ENCODE results near the gene SNAI1.

SNAI1 gene

DNA sequence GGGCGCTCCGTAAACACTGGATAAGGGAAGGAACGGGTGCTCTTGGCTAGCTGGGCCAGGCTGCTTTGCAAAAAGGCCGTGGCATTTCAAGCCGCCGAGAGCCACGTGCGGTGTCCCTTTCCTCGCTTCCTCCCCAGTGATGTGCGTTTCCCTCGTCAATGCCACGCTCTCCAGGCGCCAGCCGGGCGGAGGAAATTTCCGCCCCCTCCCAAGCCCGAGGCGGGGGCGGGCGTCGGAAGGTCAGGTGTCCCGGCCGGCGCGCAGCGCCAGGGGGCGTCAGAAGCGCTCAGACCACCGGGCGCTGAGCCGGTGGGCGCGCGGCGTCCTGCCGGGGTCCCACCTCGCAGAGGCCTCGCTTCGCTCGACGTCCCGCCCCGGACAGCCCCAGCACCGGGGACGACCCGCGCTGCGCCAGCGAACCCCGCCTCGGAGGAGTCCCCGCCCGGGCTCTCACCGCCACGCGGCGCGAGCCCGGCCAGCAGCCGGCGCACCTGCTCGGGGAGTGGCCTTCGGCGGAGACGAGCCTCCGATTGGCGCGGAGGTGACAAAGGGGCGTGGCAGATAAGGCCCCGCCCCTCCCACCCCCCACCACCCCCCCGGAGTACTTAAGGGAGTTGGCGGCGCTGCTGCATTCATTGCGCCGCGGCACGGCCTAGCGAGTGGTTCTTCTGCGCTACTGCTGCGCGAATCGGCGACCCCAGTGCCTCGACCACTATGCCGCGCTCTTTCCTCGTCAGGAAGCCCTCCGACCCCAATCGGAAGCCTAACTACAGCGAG lies at the start of gene SNAI1:
TSS of gene SNAI1 (plus strand) at position 635 of the 777 bp plus-strand sequence. CDS start at position 715, 80 bp downstream.
- Histone ChIP-seq H3K36me3 (ENCODE audit: control insufficient read depth, insufficient read depth, low read length) (no peaks in the 10 kb centered on the region), H3K27ac (ENCODE audit: low read depth, low read length) (peak within 1 kb of the TSS; percentile 77), H3K9ac (ENCODE audit: low read length) (peak within 1 kb of the TSS; percentile 79), H3K27me3 (ENCODE audit: control insufficient read depth, insufficient read depth, low read length) (no peaks in the 10 kb centered on the region), H3K4me3 (ENCODE audit: low read length) (peak within 1 kb of the TSS; percentile 78), H3K4me1 (ENCODE audit: control insufficient read depth, insufficient read depth, low read length) (peaks cover 10% of the 10 kb centered on the region)

DNA sequence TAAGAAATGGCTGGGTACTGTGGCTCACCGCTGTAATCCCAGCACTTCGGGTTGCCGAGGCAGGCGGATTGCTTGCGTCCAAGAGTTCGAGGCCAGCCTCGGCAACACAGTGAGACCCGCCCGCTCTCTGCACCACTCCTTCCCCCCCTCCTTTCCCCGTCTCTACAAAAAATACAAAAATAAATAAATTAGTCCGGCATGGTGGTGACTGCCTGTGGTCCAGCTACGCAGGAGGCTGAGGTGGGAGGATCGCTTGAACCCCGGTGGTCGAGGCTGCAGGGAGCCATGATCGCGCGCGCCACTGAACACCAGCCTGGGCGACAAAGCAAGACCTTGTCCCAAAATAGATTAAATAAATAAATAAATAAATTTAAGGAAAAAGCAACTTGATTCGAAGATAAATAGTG lies 47.0 kb upstream of the SNAI1 start:
- peaks cover 20% of the 10 kb centered on the region for H3K4me1 ChIP-seq (ENCODE audit: control insufficient read depth, insufficient read depth, low read length)
- H3K36me3 ChIP-seq (ENCODE audit: control insufficient read depth, insufficient read depth, low read length), result peaks cover 7% of the 10 kb centered on the region
- peak overlapping the region; percentile 92 for H3K27ac ChIP-seq (ENCODE audit: low read depth, low read length)
- H3K27me3 ChIP-seq (ENCODE audit: control insufficient read depth, insufficient read depth, low read length), result no peaks in the 10 kb centered on the region
- no peak overlapping the region for H3K9ac ChIP-seq (ENCODE audit: low read length)
- peak overlapping the region; percentile 75 for H3K4me3 ChIP-seq (ENCODE audit: low read length)

DNA sequence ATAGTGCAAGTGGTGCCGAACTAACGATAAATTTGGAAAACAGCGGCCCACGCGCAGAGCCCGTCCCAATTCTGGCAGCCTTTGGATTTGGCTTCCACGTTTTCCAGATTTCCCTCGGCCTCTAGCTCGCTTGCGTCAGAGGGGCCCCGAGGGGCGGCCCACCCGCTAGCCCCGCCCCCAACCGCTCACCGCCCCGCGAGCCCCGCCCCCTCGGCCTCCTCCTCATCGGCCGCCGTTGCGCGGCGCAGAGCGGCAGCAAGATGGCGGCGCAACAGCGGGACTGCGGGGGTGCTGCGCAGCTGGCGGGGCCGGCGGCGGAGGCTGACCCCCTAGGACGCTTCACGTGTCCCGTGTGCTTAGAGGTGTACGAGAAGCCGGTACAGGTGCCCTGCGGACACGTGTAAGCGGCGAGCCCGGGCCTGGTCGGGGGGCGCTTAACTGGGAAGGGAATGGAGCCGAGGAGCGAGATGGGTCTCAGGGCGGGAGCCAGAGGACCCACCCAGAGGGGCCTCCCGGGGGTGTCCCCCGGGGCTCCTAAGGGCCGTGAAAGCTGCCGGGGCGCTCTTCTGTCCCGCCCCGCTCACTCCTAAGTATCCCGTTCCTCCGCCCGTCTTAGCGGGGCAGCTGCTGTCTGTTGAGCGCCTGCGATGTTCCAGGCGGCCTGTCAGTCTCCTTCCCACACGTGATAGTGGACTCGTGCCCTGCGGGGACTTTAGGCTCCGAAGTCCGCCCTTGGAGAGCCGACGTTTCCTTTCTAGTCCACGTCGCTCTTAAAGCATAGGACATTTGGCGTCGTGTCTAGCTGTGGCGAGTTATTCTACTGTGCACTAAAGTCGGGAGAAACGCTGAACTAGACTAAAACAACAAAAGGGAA lies 46.4 kb upstream of the SNAI1 start, which contains the start of gene RNF114:
TSS of gene RNF114 (plus strand) at position 245 of the 874 bp plus-strand sequence. CDS start at position 261, 16 bp downstream.
- Histone ChIP-seq H3K9ac (ENCODE audit: low read length) (peak within 1 kb of the TSS; percentile 99), H3K27me3 (ENCODE audit: control insufficient read depth, insufficient read depth, low read length) (no peaks in the 10 kb centered on the region), H3K27ac (ENCODE audit: low read depth, low read length) (peak within 1 kb of the TSS; percentile 92), H3K4me3 (ENCODE audit: low read length) (peak within 1 kb of the TSS; percentile 75), H3K4me1 (ENCODE audit: control insufficient read depth, insufficient read depth, low read length) (peaks cover 20% of the 10 kb centered on the region), H3K36me3 (ENCODE audit: control insufficient read depth, insufficient read depth, low read length) (peaks cover 7% of the 10 kb centered on the region)

DNA sequence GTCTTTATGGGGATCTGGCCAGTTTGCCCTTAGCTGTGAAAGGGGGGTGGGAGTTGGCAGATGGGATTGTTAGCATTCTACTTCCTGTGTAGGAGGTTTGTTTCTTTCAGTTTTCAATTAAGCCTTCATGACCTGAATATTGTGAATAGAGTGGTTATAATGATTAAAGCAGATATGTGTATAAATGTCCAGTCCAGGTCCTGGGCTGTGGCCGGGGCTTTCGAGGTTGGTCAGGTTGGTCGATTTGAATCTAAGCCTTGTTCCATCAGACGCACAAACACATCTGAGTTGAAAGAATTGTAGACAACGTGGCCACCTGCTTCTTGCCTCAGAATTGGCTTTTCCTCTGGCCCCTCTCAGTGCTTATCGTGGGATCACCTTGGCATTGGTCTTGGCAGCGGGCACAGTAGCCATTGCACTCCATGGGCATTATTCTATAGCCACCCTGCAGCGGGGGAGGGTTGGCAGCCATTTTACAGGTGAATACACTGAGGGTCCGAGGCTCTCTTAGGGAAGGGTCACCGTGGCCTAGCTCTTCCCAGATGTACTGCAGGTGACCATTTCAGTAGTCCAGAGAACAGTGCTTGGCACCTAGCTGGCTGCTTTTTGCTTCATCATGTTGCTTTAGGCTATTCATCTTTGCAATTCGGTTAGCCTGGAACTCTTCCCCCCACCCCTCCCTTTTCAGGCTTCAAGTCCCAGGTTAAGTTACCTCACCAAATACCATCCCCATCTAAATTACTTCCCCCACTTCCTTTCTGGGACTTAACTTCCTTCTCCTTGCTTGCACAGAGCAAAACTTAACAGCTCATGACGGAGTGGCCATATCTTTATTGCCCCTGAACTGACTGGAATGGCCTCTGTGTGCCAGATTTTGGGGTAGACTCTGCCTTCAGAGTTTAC lies 45.5 kb upstream of the SNAI1 start:
- peaks cover 20% of the 10 kb centered on the region for H3K4me1 ChIP-seq (ENCODE audit: control insufficient read depth, insufficient read depth, low read length)

DNA sequence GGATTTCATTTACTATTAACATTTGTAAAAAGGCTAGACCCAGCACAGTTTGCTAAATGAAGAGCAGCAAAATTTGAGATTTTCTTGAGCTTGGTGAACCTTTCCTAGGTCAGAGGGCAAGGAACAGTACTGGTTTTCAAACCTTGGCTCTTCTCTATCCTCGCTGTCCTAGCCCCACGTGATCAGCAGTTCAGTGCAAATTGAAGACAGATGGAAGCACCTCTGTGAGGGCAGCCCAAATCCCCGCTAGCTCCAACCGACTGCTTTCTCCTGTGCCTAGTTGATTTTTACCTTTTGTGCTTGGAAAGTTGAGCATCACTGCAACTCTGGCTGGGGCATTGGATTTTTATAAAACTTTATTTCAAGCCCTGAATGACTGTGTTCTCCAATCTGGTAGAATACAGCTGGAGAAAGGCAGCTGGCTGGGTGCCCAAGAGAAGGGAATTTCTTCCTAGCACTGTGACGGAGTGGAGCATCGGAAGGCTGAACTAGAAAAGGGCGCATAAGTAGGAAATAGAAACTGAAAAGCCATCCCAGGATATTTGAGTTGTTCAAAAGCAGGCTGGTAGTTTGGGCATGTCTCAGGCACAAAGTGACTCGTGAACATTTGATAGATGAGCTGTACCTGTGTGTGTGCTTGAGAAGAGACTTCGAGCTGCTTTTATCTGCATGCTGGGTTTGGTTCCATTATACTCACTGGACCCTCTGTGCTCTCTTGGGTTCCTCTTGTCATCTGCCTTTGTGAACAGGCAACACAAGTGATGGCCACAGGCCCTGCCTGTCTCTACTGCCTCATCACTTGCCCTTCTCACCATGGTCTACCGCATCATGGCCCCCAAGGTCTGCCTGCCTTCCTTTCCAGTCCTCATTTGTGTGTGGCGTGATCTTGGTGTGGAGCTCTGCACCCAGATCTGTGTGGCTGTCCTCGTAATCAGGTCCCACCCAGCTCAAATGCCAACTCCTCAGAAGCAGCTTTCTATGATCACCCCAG lies 44.3 kb upstream of the SNAI1 start:
- Histone ChIP-seq H3K27ac (ENCODE audit: low read depth, low read length) (peak overlapping the region; percentile 10), H3K36me3 (ENCODE audit: control insufficient read depth, insufficient read depth, low read length) (peaks cover 13% of the 10 kb centered on the region), H3K9ac (ENCODE audit: low read length) (no peak overlapping the region), H3K4me1 (ENCODE audit: control insufficient read depth, insufficient read depth, low read length) (peaks cover 20% of the 10 kb centered on the region), H3K27me3 (ENCODE audit: control insufficient read depth, insufficient read depth, low read length) (no peaks in the 10 kb centered on the region), H3K4me3 (ENCODE audit: low read length) (peak overlapping the region; percentile 5)

More for the DNA sequence above, 45.5 kb upstream of the SNAI1 start:
- Histone ChIP-seq H3K9ac (ENCODE audit: low read length) (peak overlapping the region; percentile 99), H3K27me3 (ENCODE audit: control insufficient read depth, insufficient read depth, low read length) (no peaks in the 10 kb centered on the region), H3K27ac (ENCODE audit: low read depth, low read length) (peak overlapping the region; percentile 92), H3K4me3 (ENCODE audit: low read length) (peak overlapping the region; percentile 72), H3K36me3 (ENCODE audit: control insufficient read depth, insufficient read depth, low read length) (peaks cover 7% of the 10 kb centered on the region)

DNA sequence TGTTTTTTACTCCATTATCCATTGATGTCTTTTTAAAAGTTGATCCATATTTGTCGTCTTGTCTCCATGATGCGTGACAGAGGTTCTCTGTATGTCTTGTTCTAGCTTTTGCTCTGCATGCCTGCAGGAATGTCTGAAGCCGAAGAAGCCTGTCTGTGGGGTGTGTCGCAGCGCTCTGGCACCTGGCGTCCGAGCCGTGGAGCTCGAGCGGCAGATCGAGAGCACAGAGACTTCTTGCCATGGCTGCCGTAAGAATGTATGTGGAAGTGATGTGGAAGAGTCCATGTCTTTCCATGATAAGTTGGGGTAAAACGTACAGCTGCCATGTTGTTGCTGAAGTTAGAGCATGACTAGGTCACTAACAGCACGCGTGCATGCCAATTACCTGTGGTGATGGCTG lies 41.3 kb upstream of the SNAI1 start:
- no peak overlapping the region for H3K27ac ChIP-seq (ENCODE audit: low read depth, low read length)
- H3K4me1 ChIP-seq (ENCODE audit: control insufficient read depth, insufficient read depth, low read length), result peaks cover 20% of the 10 kb centered on the region
- H3K9ac ChIP-seq (ENCODE audit: low read length), result no peak overlapping the region
- no peaks in the 10 kb centered on the region for H3K27me3 ChIP-seq (ENCODE audit: control insufficient read depth, insufficient read depth, low read length)
- peaks cover 20% of the 10 kb centered on the region for H3K36me3 ChIP-seq (ENCODE audit: control insufficient read depth, insufficient read depth, low read length)
- H3K4me3 ChIP-seq (ENCODE audit: low read length), result no peak overlapping the region

DNA sequence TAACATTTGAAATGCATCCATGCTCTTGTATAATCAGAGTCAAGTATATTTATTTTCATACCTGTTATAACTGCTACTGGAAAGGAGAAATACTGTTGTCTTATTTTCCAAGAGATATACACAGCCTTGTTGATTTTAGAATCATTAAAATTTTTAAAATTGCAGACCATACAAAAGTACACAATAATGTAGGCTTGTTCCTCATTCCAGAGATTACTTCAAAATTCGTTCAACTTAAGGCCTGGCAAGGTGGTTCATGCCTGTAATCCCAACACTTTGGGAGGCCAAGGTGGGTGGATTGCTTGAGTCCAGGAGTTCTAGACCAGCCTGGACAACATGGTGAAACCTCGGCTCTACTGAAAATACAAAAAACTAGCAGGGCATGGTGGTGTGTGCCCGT lies 40.5 kb upstream of the SNAI1 start:
- Histone ChIP-seq H3K27me3 (ENCODE audit: control insufficient read depth, insufficient read depth, low read length) (no peaks in the 10 kb centered on the region), H3K36me3 (ENCODE audit: control insufficient read depth, insufficient read depth, low read length) (peaks cover 23% of the 10 kb centered on the region), H3K4me1 (ENCODE audit: control insufficient read depth, insufficient read depth, low read length) (peaks cover 17% of the 10 kb centered on the region), H3K4me3 (ENCODE audit: low read length) (no peak overlapping the region), H3K27ac (ENCODE audit: low read depth, low read length) (no peak overlapping the region), H3K9ac (ENCODE audit: low read length) (no peak overlapping the region)

DNA sequence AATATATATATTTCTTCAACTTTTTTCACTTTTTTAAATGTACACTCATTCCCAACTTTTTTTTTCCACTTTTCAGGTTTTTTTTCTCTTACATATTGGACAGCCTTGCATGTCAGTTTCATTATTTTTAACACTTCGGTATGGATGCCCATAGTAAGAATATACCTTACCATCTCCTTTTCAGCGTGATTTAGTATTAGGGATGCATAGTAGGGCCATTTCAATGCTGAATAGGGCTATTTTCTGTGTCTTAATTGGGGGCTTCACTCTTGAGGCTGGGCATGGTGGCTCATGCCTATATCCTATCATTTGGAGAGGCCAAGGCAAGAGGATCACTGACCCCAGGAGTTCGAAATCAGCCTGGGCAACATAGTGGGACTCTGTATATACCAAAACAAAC lies 39.8 kb upstream of the SNAI1 start:
- Histone ChIP-seq H3K4me1 (ENCODE audit: control insufficient read depth, insufficient read depth, low read length) (peaks cover 10% of the 10 kb centered on the region), H3K4me3 (ENCODE audit: low read length) (no peak overlapping the region), H3K36me3 (ENCODE audit: control insufficient read depth, insufficient read depth, low read length) (peaks cover 23% of the 10 kb centered on the region), H3K27me3 (ENCODE audit: control insufficient read depth, insufficient read depth, low read length) (no peaks in the 10 kb centered on the region), H3K9ac (ENCODE audit: low read length) (no peak overlapping the region), H3K27ac (ENCODE audit: low read depth, low read length) (no peak overlapping the region)

DNA sequence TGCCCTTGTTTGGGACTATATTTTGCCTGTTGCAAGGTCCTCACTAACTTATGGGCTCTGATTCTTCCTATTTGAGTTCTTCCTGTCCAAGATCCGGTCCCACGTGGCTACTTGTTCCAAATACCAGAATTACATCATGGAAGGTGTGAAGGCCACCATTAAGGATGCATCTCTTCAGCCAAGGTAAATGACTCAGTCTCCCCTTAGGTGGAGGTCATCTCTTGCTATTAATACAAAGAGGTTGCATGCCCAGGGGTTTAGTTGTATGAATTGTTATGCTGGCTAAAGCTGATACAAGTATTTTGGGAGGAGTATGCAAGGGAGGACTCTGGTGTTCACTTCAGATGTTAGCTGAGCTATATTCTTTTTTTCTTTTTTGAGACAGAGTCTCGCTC lies 37.5 kb upstream of the SNAI1 start:
- Histone ChIP-seq H3K36me3 (ENCODE audit: control insufficient read depth, insufficient read depth, low read length) (peaks cover 28% of the 10 kb centered on the region), H3K27ac (ENCODE audit: low read depth, low read length) (no peak overlapping the region), H3K4me1 (ENCODE audit: control insufficient read depth, insufficient read depth, low read length) (no peaks in the 10 kb centered on the region), H3K9ac (ENCODE audit: low read length) (no peak overlapping the region), H3K4me3 (ENCODE audit: low read length) (no peak overlapping the region), H3K27me3 (ENCODE audit: control insufficient read depth, insufficient read depth, low read length) (no peaks in the 10 kb centered on the region)

DNA sequence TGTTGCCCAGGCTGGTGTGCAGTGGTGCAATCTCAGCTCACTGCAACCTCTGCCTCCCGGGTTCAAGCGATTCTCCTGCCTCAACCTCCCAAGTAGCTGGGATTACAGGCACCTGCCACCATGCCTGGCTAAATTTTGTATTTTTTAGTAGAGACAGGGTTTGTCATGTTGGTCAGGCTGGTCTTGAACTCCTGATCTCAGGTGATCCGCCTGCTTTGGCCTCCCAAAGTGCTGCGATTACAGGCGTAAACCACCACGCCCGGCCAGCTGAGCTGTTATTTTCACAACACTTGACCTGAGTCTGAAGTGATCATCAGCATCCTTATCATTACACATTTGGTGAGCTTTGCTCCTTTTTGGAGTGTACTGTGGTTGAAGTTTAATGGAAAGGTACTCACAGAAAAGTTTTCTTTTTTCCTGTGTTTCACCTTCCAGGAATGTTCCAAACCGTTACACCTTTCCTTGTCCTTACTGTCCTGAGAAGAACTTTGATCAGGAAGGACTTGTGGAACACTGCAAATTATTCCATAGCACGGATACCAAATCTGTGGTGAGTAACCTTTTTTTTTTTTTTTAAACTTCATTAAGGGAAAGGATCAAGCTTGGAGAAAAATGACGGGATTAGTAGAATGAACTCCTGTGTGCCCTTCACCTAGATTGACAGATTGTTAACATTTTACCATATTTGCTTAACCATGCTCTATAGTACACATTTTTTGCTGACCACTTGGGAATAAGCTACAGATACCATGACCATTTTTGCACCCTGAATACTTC lies 36.9 kb upstream of the SNAI1 start:
- no peak overlapping the region for H3K9ac ChIP-seq (ENCODE audit: low read length)
- H3K36me3 ChIP-seq (ENCODE audit: control insufficient read depth, insufficient read depth, low read length), result peaks cover 32% of the 10 kb centered on the region
- no peaks in the 10 kb centered on the region for H3K27me3 ChIP-seq (ENCODE audit: control insufficient read depth, insufficient read depth, low read length)
- H3K4me3 ChIP-seq (ENCODE audit: low read length), result no peak overlapping the region
- H3K4me1 ChIP-seq (ENCODE audit: control insufficient read depth, insufficient read depth, low read length), result no peaks in the 10 kb centered on the region
- no peak overlapping the region for H3K27ac ChIP-seq (ENCODE audit: low read depth, low read length)
